OCI-LY7 (cell line): ENCODE results near the gene DNAJC1. TPM values are rescaled to one million over a fixed set of nuclear protein-coding genes. Genes with fewer than 3 reads are reported as not detected.

Source experiments
- BruUV-seq: library from RNA; stranded (reverse); fragments of 400-500 nt; replicated peaks from 2 replicates; lab custom pipeline; 2021; lab: Mats Ljungman, UMichigan
- CTCF ChIA-PET: fragments of 300-600 bp; sonication (Branson Sonifier 250); formaldehyde crosslinking; loops from one replicate; lab custom pipeline; 2022; ENCODE audit warnings: antibody characterized with exemption; ENCODE audit not compliant: unreplicated experiment; lab: Charles Lee
- POLR2A ChIA-PET: fragments of 300-600 bp; sonication (Branson Sonifier 250); formaldehyde crosslinking; loops from one replicate; lab custom pipeline; 2022; ENCODE audit warnings: antibody characterized with exemption; lab: Charles Lee
- DNase-seq: peaks from one replicate; pipeline ENCODE4 v3.0.0-alpha.2; 2015; ENCODE audit warnings: low spot score
- H2AFZ ChIP-seq: fragments of 200-600 bp; sonication (generic), shearing (Covaris generic); 2 replicates; pipeline ENCODE4 v1.6.1; 2014; ENCODE audit warnings: mild to moderate bottlenecking, antibody characterized with exemption, low read length, moderate library complexity
- H3K27ac ChIP-seq: fragments of 200-600 bp; sonication (generic); 2 replicates; pipeline ENCODE4 v1.5.1; 2014; ENCODE audit warnings: mixed run types, low read depth, mild to moderate bottlenecking, moderate library complexity, low read length, inconsistent platforms; ENCODE audit not compliant: poor library complexity, severe bottlenecking
- H3K36me3 ChIP-seq: fragments of 200-600 bp; sonication (generic); 2 replicates; pipeline ENCODE4 v1.6.1; 2014; ENCODE audit warnings: mild to moderate bottlenecking, antibody characterized with exemption, low read length, moderate library complexity, mixed read lengths; ENCODE audit not compliant: insufficient read depth
- H3K4me1 ChIP-seq: fragments of 200-600 bp; sonication (generic); 2 replicates; pipeline ENCODE4 v1.5.1; 2014; ENCODE audit warnings: mild to moderate bottlenecking, low read length; ENCODE audit not compliant: insufficient read depth, poor library complexity, severe bottlenecking
- H3K4me2 ChIP-seq: fragments of 200-600 bp; sonication (generic); 2 replicates; pipeline ENCODE4 v1.6.1; 2014; ENCODE audit warnings: mild to moderate bottlenecking, low read length
- H3K4me3 ChIP-seq: fragments of 200-600 bp; sonication (generic); 2 replicates; pipeline ENCODE4 v1.5.1; 2014; ENCODE audit warnings: mild to moderate bottlenecking, low read depth, low read length; ENCODE audit not compliant: poor library complexity, severe bottlenecking
- H3K79me2 ChIP-seq: fragments of 200-600 bp; sonication (generic); 2 replicates; pipeline ENCODE4 v1.6.1; 2016; ENCODE audit warnings: low read depth, mild to moderate bottlenecking, low read length, moderate library complexity, mixed read lengths; ENCODE audit not compliant: insufficient read depth
- H3K9me2 ChIP-seq: fragments of 200-600 bp; sonication (generic); 2 replicates; pipeline ENCODE4 v1.6.1; 2016; ENCODE audit warnings: mild to moderate bottlenecking, low read length, mixed read lengths; ENCODE audit not compliant: insufficient read depth
- H3K9me3 ChIP-seq: fragments of 200-600 bp; sonication (generic); 2 replicates; pipeline ENCODE4 v1.6.1; 2014; ENCODE audit warnings: mild to moderate bottlenecking, mixed run types, low read length, mixed read lengths
- H4K20me1 ChIP-seq: fragments of 200-600 bp; sonication (generic); 2 replicates; pipeline ENCODE4 v1.6.1; 2014; ENCODE audit warnings: mild to moderate bottlenecking, antibody characterized with exemption, low read length, moderate library complexity, mixed read lengths; ENCODE audit not compliant: insufficient read depth
- EZH2phosphoT487 ChIP-seq: fragments of 200-600 bp; sonication (generic); IDR thresholded peaks from 2 replicates; pipeline ENCODE4 v1.6.1; 2018; ENCODE audit warnings: low read depth, borderline replicate concordance, mild to moderate bottlenecking, mixed run types, antibody characterized with exemption, low read length, moderate library complexity, mixed read lengths
- intact Hi-C: fragments of 100-400 bp; cut with micrococcal nuclease; formaldehyde crosslinking; loops from one replicate; pipeline ENCODE4 v1.10.0; 2022; ENCODE audit not compliant: unreplicated experiment
- total RNA-seq, 2 experiments: library from RNA; depleted of rRNA in 1 of 2; stranded (reverse); fragments of >200 nt in 1 of 2; shearing (Covaris generic) in 1 of 2; gene quantifications; 2 replicates each; pipeline ENCODE4 v1.2.3, GENCODE V29; 2014 to 2022
- TF ChIP-seq, protein P1 (sequence below): fragments of 200-600 bp; sonication (generic); conservative IDR thresholded peaks from 2 replicates; pipeline ENCODE4 v1.5.1; 2014; ENCODE audit warnings: mild to moderate bottlenecking, antibody characterized with exemption, low read length, moderate library complexity, mixed read lengths

The DNAJC1 gene
- total RNA-seq, 2 experiments from 2014 or later: 7.1 to 16.9 TPM

DNA sequence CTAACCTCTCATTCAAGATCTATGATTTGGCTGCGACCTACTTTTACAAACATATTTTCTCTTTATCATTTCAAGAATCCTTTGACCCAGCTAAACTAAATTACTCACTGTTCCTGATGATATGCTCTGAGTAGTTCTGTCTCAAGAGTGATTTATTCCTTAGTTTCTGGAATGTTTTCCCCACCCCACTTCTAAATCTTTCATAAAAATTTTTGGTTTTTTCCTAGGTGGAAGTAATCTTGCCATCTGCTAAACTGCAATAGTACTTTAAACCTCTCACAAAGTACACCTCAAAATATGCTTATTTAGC is 170.8 kb downstream of the DNAJC1 start:
- no peak for TF ChIP-seq EZH2phosphoT487
- TF ChIP-seq, protein P1, sequence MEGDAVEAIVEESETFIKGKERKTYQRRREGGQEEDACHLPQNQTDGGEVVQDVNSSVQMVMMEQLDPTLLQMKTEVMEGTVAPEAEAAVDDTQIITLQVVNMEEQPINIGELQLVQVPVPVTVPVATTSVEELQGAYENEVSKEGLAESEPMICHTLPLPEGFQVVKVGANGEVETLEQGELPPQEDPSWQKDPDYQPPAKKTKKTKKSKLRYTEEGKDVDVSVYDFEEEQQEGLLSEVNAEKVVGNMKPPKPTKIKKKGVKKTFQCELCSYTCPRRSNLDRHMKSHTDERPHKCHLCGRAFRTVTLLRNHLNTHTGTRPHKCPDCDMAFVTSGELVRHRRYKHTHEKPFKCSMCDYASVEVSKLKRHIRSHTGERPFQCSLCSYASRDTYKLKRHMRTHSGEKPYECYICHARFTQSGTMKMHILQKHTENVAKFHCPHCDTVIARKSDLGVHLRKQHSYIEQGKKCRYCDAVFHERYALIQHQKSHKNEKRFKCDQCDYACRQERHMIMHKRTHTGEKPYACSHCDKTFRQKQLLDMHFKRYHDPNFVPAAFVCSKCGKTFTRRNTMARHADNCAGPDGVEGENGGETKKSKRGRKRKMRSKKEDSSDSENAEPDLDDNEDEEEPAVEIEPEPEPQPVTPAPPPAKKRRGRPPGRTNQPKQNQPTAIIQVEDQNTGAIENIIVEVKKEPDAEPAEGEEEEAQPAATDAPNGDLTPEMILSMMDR: no peak
- H3K79me2 ChIP-seq: no peaks in the 10 kb centered on the region
- ChIA-PET POLR2A (interaction anchor here (0.6 to 0.7 kb wide), 3 partner anchors 68 to 1431 kb away, joined by 3 to 4 read pairs (median 4); no protein-coding TSS in a partner anchor), CTCF (no interaction called here)
- peaks cover 7% of the 10 kb centered on the region; the same call in 1 of the 2 replicates for H3K9me3 ChIP-seq
- no TSS peak for BruUV-seq
- no peak overlapping the region for H3K4me3 ChIP-seq
- H3K9me2 ChIP-seq: no peaks in the 10 kb centered on the region
- intact Hi-C loops: no loop called here
- no peaks in the 10 kb centered on the region for H3K36me3 ChIP-seq
- no peak overlapping the region for H2AFZ ChIP-seq
- no peaks in the 10 kb centered on the region for H3K4me1 ChIP-seq
- H3K27ac ChIP-seq: no peak overlapping the region
- no peak for DNase-seq
- H4K20me1 ChIP-seq: no peaks in the 10 kb centered on the region
- no peak overlapping the region for H3K4me2 ChIP-seq

DNA sequence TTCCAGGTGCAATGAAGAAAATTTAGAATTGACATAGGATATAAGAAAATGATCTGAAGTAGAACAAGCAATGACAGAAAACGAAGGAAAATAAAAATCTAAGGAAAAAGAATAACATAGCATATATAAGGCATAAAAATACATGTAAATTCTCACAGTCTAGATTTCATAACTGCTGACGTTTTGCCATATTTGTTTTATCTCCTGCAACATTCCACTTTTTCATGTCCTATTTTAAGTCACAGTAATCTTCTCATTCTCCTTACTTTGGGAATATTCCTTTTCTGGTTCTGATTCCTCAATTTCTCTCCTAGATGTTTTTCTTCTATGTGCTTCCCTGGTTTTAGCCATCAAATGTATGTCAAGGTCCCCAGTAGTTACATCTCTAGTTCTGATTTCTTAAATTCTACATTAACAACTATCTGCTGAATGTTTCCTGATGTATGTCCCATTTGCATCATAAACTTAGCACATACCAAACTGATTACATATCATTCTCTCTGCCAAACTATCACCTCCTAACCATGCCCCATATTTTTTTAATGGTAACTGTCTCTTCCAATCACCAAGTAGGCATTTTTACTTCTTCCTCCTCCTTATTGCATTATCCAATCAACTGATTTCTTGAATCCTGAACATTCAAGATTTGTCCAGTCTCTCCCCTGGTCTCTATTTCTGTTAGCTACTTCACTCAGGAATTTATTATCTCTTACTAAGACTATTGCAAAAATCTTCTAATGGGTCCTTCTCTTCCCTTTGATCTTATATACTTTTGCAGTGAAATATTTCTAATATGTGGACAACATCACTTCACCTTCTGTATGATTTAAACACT is 171.3 kb downstream of the DNAJC1 start:
- Histone ChIP-seq H3K27ac (no peak overlapping the region), H2AFZ (no peak overlapping the region), H3K9me3 (peaks cover 10% of the 10 kb centered on the region), H3K36me3 (no peaks in the 10 kb centered on the region), H4K20me1 (no peaks in the 10 kb centered on the region), H3K9me2 (no peaks in the 10 kb centered on the region), H3K79me2 (no peaks in the 10 kb centered on the region), H3K4me2 (no peak overlapping the region), H3K4me3 (no peak overlapping the region), H3K4me1 (no peaks in the 10 kb centered on the region)
- TF ChIP-seq, protein P1: no peak
- no peak for TF ChIP-seq EZH2phosphoT487
- DNase-seq: no peak
- POLR2A ChIA-PET: interaction anchor here (0.6 to 0.7 kb wide), 3 partner anchors 67 to 1431 kb away, joined by 3 to 4 read pairs (median 4); no protein-coding TSS in a partner anchor
- intact Hi-C loops: no loop called here
- CTCF ChIA-PET: no interaction called here
- no TSS peak for BruUV-seq

DNA sequence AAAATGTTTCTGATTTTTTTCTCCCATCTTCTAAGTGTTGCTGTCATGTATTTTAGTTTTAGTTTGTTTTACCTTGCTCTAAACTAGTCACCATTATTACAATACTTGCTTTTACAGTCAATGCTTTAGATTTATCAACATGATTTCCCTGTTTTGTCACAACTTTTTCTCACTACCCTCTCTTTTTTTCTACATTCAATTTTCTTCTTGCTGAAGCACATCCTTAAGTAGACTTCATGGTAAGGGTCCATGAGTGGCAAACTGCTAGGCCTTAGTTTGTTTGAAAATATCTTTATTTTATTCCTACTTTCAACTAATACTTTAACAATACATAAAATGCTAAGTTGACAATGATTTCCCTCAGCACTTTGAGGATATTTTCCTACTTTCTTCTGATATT is 173.5 kb downstream of the DNAJC1 start:
- Histone ChIP-seq H2AFZ (no peak overlapping the region), H3K4me2 (no peak overlapping the region), H3K36me3 (no peaks in the 10 kb centered on the region), H4K20me1 (no peaks in the 10 kb centered on the region), H3K79me2 (no peaks in the 10 kb centered on the region), H3K4me3 (no peak overlapping the region), H3K4me1 (no peaks in the 10 kb centered on the region), H3K9me2 (no peaks in the 10 kb centered on the region), H3K27ac (no peak overlapping the region), H3K9me3 (peaks cover 19% of the 10 kb centered on the region)
- ChIA-PET CTCF (no interaction called here), POLR2A (no interaction called here)
- DNase-seq: no peak
- intact Hi-C loops: no loop called here
- TF ChIP-seq, protein P1: no peak
- no peak for TF ChIP-seq EZH2phosphoT487
- no TSS peak for BruUV-seq
